VCaP (cell line): ENCODE results near the gene KIAA2012.
A peak's percentile ranks its signal among the peaks of the same experiment; 100 is the strongest.

Source experiments
- H3K27ac ChIP-seq: fragments of 450-650 bp; 2 replicates; pipeline ENCODE4 v1.5.1; 2017
- TF ChIP-seq, protein P1 (sequence below): fragments of 450-650 bp; conservative IDR thresholded peaks from 2 replicates; pipeline ENCODE4 v1.5.1; 2017; ENCODE audit warnings: mild to moderate bottlenecking, moderate library complexity

KIAA2012 gene

DNA sequence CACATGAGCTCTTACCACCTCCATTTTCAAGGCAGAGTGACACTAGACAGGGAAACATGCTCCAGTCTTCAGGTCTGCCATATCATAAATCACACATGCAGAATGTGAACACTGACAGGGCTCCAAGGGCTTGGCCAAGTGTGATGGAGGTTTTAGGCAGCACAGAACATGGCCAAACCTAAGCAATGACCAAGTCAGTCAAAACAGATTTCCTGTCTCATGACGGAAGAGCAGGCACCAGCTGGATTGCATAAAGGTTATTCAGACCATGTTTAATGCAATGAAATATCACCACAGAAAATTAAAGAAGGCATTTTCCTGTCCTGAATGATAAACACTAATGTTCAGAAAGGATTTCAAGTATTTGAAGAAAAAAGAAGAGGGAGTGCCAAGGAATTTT is 92.9 kb downstream of the KIAA2012 start:
- TF ChIP-seq, protein P1, sequence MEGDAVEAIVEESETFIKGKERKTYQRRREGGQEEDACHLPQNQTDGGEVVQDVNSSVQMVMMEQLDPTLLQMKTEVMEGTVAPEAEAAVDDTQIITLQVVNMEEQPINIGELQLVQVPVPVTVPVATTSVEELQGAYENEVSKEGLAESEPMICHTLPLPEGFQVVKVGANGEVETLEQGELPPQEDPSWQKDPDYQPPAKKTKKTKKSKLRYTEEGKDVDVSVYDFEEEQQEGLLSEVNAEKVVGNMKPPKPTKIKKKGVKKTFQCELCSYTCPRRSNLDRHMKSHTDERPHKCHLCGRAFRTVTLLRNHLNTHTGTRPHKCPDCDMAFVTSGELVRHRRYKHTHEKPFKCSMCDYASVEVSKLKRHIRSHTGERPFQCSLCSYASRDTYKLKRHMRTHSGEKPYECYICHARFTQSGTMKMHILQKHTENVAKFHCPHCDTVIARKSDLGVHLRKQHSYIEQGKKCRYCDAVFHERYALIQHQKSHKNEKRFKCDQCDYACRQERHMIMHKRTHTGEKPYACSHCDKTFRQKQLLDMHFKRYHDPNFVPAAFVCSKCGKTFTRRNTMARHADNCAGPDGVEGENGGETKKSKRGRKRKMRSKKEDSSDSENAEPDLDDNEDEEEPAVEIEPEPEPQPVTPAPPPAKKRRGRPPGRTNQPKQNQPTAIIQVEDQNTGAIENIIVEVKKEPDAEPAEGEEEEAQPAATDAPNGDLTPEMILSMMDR, result no peak

DNA sequence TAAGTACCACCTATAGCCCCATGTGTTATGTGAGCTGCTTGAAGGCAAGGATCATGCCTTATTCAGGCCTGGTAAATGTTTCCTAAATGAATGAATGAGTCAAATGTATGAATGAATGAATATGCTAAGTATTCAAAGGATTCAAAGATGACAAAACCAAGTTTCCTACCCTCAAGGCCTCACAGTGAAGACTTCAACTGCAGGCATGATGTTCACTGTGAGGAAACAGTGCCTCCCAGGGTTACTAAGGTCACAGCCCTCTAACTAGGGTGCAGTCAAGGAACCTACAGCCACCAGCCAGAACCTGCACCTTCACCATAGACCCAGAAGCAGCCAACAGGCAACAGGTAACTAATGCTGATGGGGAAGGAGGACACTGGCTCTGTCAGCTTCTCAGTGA is 96.1 kb downstream of the KIAA2012 start:
- H3K27ac ChIP-seq, result no peak overlapping the region
- TF ChIP-seq, protein P1, result no peak

More for the DNA sequence above, 92.9 kb downstream of the KIAA2012 start:
- no peak overlapping the region for H3K27ac ChIP-seq

DNA sequence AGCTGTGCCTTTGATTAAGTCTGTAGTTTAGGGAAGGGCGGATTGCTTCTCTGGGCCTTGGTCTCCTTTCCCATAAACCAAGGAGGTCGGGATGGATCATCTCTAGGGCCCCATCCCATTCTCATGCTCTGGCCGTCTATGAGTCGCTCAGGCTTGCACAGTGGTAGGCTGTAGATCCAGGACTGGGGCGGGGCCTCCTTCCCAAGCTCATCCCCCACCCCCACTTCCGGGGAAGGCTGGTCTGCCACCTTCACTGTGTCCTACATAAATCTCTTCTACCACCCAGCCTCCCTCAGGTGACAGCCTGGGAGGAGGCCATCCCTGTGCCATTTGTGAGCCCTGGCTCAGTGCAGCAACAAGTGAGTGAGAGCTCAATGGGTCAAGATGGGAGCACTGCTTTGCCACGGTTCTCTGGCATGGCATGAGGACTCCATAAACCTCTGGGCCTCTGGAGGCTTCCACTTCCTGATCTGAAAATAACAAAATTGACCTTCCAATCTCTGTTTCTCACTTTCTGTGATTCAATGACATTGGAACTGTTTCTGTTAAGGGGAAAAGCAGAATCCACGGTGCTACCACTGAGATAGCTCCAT is 96.9 kb downstream of the KIAA2012 start:
- TF ChIP-seq, protein P1, result no peak
- H3K27ac ChIP-seq, result no peak overlapping the region

DNA sequence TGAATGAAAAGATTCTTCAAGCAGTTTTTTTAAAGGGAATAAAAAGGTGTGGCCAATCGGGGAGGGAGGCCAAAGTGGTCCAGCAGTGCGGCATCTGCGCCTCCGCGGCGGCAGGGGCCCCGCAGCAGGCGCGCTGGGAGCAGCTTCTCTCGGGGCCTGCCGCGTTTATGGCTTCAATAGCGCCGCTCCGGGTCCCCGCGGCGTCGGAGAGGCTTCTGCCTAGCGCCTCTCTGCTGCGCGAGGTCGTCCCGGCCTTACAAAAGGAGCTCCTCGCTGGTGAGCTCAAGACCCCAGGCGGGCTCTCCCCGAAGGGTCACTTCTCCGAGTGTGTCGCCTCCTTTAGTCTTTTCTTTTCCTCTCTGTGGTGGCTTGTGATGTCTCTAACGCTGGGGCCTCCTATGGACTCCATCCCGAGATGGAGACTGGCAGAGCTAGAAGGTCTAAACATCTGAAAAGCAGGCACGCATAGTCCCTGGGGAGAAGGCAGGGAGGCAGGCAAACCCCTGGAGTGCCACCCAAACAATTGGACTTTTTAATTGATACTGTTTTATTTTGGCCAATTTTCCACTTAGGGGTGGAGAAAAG is 98.3 kb downstream of the KIAA2012 start:
- H3K27ac ChIP-seq, result no peak overlapping the region
- TF ChIP-seq, protein P1, result no peak

DNA sequence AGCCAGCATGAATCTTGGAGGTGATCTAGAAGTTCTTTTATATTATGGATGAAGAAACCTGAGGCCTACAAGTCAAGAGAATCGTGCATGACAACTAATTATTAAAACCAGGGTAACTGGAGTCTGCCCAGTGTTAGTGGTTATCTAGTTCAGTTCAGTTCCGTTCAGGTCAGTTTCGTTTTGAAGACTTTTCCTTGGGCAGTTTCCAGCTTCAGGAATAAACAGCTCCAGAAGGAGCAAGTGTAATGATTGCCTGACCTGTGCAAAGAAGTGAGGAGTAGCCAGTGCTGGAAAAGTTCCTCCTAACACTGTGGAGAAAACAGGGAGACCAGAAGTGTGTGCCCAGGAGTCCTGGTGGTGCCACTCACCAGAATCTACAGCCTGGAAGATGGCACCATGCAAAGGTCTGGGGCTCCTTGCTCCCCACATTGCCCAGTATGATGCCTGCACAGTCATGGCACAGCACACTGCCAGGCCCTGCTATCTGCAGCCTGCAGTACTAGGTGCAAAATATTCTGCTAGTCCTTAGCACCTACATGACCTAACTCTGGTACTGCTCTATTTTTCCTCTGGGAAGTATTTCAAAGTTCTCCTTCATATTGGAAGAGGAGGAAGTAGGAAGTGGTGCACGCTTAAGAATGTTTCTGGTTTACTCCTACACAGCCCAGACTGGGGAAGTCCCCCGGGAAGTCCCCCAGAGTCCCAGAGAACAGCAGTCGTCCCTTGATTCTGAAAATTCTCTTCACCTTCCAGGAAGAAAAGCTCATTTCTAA is 99.6 kb downstream of the KIAA2012 start:
- TF ChIP-seq, protein P1, result no peak
- H3K27ac ChIP-seq, result no peak overlapping the region

DNA sequence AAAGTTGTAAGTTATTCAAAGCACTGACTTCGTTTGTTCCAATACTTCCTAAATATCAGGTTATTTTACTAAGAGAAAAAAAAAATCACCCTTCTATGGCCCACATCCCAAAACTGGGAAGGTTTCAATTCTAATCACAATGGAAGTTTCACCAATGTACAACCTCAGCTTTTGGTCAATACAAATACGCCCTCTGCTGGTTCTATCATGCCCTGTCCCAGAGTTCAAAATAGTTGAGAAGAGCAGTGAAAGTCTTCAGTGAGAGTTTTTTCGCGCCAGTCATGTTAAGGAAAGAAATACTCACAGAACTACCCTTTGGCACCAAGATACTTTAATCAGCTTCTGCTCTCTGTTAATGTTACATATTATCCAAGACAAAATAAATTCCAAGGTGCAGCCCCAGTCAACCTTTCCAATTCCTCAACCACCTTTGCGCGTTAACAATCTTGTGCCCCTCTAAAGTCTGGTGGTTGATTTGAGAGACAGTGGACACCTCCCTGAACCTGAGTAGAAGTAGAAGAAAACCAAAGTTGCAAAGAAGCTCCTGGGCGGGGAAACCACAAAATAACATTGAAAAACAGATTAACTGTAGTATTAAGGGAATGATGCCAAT is 105.4 kb downstream of the KIAA2012 start:
- H3K27ac ChIP-seq, result no peak overlapping the region
- TF ChIP-seq, protein P1, result peak; percentile 85

DNA sequence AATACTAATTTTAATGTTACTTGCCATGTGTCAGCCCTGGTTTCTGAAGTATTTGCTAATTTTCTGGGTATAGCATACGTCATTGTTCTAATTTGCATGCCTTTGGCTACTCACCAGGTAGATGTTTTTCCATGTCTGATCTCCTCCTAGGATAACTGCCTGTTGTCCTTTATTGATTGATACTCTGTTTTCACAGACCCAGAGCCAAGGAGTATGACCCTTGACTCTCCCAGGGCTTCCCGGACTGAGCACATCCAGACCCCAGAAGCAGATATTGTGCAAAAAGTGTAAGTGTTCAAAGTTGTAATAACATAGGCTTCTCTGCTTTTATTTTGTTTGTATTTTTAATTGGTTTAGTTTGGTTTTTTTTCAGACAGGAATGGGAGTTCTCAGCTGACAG is 111.5 kb downstream of the KIAA2012 start:
- H3K27ac ChIP-seq, result no peak overlapping the region

More for the DNA sequence above, 111.5 kb downstream of the KIAA2012 start:
- TF ChIP-seq, protein P1, result no peak
